Spleen (tissue), 11 donors: Measurements from ENCODE around the gene PAX7. TPM values are rescaled to one million over a fixed set of nuclear protein-coding genes. Genes with fewer than 3 reads are reported as not detected.

ENCODE experiments used
- DNase-seq: peaks from one replicate; pipeline ENCODE4 v3.0.0-alpha.2; 2020
- H3K27ac ChIP-seq, 8 donors: fragments of 200-600 bp; sonication (generic) in 7 of 8; 1 replicate in 4 of 8; 2 replicates in 4 of 8; pipeline versions ENCODE4 v1.5.0 to v1.8.0; 2016 to 2021; ENCODE audit warnings: inconsistent platforms in 4 of 8, mild to moderate bottlenecking in 4 of 8, moderate library complexity in 1 of 8
- H3K27me3 ChIP-seq, 7 donors: fragments of 200-600 bp; sonication (generic) in 6 of 7; replicated peaks in 1 of 7; 1 replicate in 4 of 7; 2 replicates in 3 of 7; pipeline versions ENCODE4 v1.5.0 to v1.8.0; 2016 to 2021; ENCODE audit warnings: inconsistent platforms in 3 of 7, mild to moderate bottlenecking in 1 of 7
- H3K36me3 ChIP-seq, 6 donors: fragments of 200-600 bp; sonication (generic) in 5 of 6; 1 replicate in 4 of 6; 2 replicates in 2 of 6; pipeline versions ENCODE4 v1.5.0 to v1.8.0; 2016 to 2021; ENCODE audit warnings: inconsistent platforms in 2 of 6
- H3K4me1 ChIP-seq, 6 donors: fragments of 200-600 bp; sonication (generic) in 5 of 6; 1 replicate in 3 of 6; 2 replicates in 3 of 6; pipeline versions ENCODE4 v1.5.0 to v1.8.0; 2016 to 2021; ENCODE audit warnings: inconsistent platforms in 3 of 6
- H3K4me3 ChIP-seq, 8 donors: fragments of 200-600 bp; sonication (generic) in 7 of 8; 1 replicate in 4 of 8; 2 replicates in 4 of 8; pipeline versions ENCODE4 v1.5.0 to v1.8.0; 2016 to 2021; ENCODE audit warnings: inconsistent platforms in 4 of 8, mild to moderate bottlenecking in 4 of 8, moderate library complexity in 2 of 8
- H3K9me3 ChIP-seq, 8 donors: fragments of 200-600 bp; sonication (generic) in 7 of 8; 1 replicate in 4 of 8; 2 replicates in 4 of 8; pipeline versions ENCODE4 v1.5.0 to v1.8.0; 2016 to 2021; ENCODE audit warnings: inconsistent platforms in 4 of 8
- CTCF ChIP-seq, 11 experiments: fragments of 200-600 bp in 7 of 11; fragments of 450-650 bp in 4 of 11; sonication (generic) in 4 of 11; IDR thresholded peaks in 8 of 11; conservative IDR thresholded peaks in 3 of 11; 1 replicate in 7 of 11; 2 replicates in 4 of 11; pipeline versions ENCODE4 v1.4.0 to v1.8.0; 2016 to 2021; ENCODE audit warnings: antibody characterized with exemption in 11 of 11, inconsistent platforms in 4 of 11, mild to moderate bottlenecking in 1 of 11
- POLR2A ChIP-seq, 3 donors: fragments of 450-650 bp; IDR thresholded peaks; one replicate each; pipeline ENCODE4 v1.5.1; 2017; ENCODE audit warnings: antibody characterized with exemption in 3 of 3, mild to moderate bottlenecking in 1 of 3
- POLR2AphosphoS5 ChIP-seq, 3 donors: sonication (generic); formaldehyde crosslinking; IDR thresholded peaks; one replicate each; pipeline ENCODE4 v1.5.1; 2017; ENCODE audit warnings: antibody characterized with exemption in 3 of 3
- WGBS, 5 donors: extraction: QIAGEN DNeasy Blood & Tissue Kit in 3 of 5; methylation state at CpG; one replicate each; pipeline versions ENCODE4 v1.1.5 to v1.1.7; 2013 to 2018; 5-methylcytosine and 5-hydroxymethylcytosine counted together
- intact Hi-C: fragments of 100-400 bp; cut with DNase I; formaldehyde crosslinking; loops from one replicate; pipeline ENCODE4 v1.15.0; 2023; ENCODE audit warnings: low total_unique reads
- polyA plus RNA-seq, 3 donors: library from polyadenylated mRNA; stranded (reverse); fragments of 200-250 nt; gene quantifications; one replicate each; pipeline ENCODE4 v1.2.1, GENCODE V29; 2013
- total RNA-seq, 7 donors: library from RNA; depleted of rRNA in 3 of 7; stranded (reverse); fragments of >200 nt in 3 of 7; fragmentation: NEBNext Ultra II Directional in 4 of 7; extraction: Animal tissue kit (Norgen Biotek cat#: 25700) in 4 of 7; gene quantifications; one replicate each; pipeline versions ENCODE4 v1.1.0 to v1.2.1, GENCODE V29; 2016 to 2021
- donor health status: healthy with polysubstance abuse.
- donor health status: DM: no; HTN: no; CAD: no; lungs with moderate emphysema.
- donor health status: DM: no; HTN: no; CAD: no.
- donor health status: Bipolar disorder and iron deficiency.
- donor health status: healthy.
- donor health status: DM: no; HTN: no; CAD: no.
- donor health status: DM: yes; HTN: yes; CAD: no.

The PAX7 gene
- total and polyA plus RNA-seq, 10 donors = not detected

- no peak for DNase-seq
- Histone ChIP-seq H3K9me3 (no peaks in the 10 kb centered on the region), H3K4me3 (no peak overlapping the region), H3K27ac (no peak overlapping the region), H3K4me1 (no peaks in the 10 kb centered on the region), H3K27me3 (peaks cover 0 to 65% (median 0%) of the 10 kb centered on the region in 7 donors), H3K36me3 (no peaks in the 10 kb centered on the region)
- WGBS, 5 donors = 66 to 83% (median 76%) methylated on average over 4 of the region's 4 CpGs
- no peak for TF ChIP-seq CTCF (IDR thresholded peaks at IDR 0.05 in 8 of 11, conservative IDR thresholded peaks at IDR 0.05 in 3 of 11)
- no peak for TF ChIP-seq POLR2A (IDR thresholded peaks at IDR 0.05)
- no peak for TF ChIP-seq POLR2AphosphoS5 (IDR thresholded peaks at IDR 0.05)
- intact Hi-C loops = no loop called here
Measured at GRCh38 chr1:18768086-18768485, 137.4 kb downstream of the PAX7 start.

- no peak for TF ChIP-seq POLR2AphosphoS5 (IDR thresholded peaks at IDR 0.05)
- no peak for TF ChIP-seq POLR2A (IDR thresholded peaks at IDR 0.05)
- TF ChIP-seq CTCF (IDR thresholded peaks at IDR 0.05 in 8 of 11, conservative IDR thresholded peaks at IDR 0.05 in 3 of 11) = no peak
Measured at GRCh38 chr1:18769140-18769539, 138.5 kb downstream of the PAX7 start.

GRCh38 chr1:18770799-18771198 lies 140.2 kb downstream of the PAX7 start:
- no peak for TF ChIP-seq POLR2AphosphoS5 (IDR thresholded peaks at IDR 0.05)
- no peak for TF ChIP-seq POLR2A (IDR thresholded peaks at IDR 0.05)
- no peak overlapping the region for H3K4me3 ChIP-seq
- 60 to 74% (median 69%) methylated on average over 5 of the region's 5 CpGs for WGBS, 5 donors
- H3K36me3 ChIP-seq = no peaks in the 10 kb centered on the region
- no peak overlapping the region for H3K27ac ChIP-seq
- no peaks in the 10 kb centered on the region for H3K4me1 ChIP-seq
- H3K9me3 ChIP-seq = no peaks in the 10 kb centered on the region
- intact Hi-C loops = no loop called here
- peaks cover 0 to 87% (median 4%) of the 10 kb centered on the region in 7 donors for H3K27me3 ChIP-seq
- no peak for DNase-seq

More at GRCh38 chr1:18769140-18769539, 138.5 kb downstream of the PAX7 start:
- no peak overlapping the region for H3K4me3 ChIP-seq
- no peak overlapping the region for H3K27ac ChIP-seq
- H3K4me1 ChIP-seq = no peaks in the 10 kb centered on the region
- H3K36me3 ChIP-seq = no peaks in the 10 kb centered on the region
- H3K27me3 ChIP-seq = peaks cover 0 to 75% (median 0%) of the 10 kb centered on the region in 7 donors
- intact Hi-C loops = no loop called here
- WGBS, 5 donors = 51 to 72% (median 64%) methylated on average over 7 of the region's 7 CpGs
- no peaks in the 10 kb centered on the region for H3K9me3 ChIP-seq
- DNase-seq = no peak

GRCh38 chr1:18773753-18774152 lies 143.1 kb downstream of the PAX7 start:
- DNase-seq = no peak
- TF ChIP-seq CTCF (IDR thresholded peaks at IDR 0.05 in 8 of 11, conservative IDR thresholded peaks at IDR 0.05 in 3 of 11) = no peak
- Histone ChIP-seq H3K9me3 (no peaks in the 10 kb centered on the region), H3K27ac (no peak overlapping the region), H3K4me3 (no peak overlapping the region), H3K36me3 (no peaks in the 10 kb centered on the region), H3K4me1 (no peaks in the 10 kb centered on the region), H3K27me3 (peaks cover 0 to 83% (median 4%) of the 10 kb centered on the region in 7 donors)
- WGBS, 5 donors = 72 to 82% (median 80%) methylated on average over 9 of the region's 9 CpGs
- intact Hi-C loops = no loop called here

GRCh38 chr1:18775341-18775740 lies 144.7 kb downstream of the PAX7 start:
- Histone ChIP-seq H3K9me3 (no peaks in the 10 kb centered on the region), H3K27ac (no peak overlapping the region), H3K4me3 (no peak overlapping the region), H3K4me1 (no peaks in the 10 kb centered on the region), H3K27me3 (peaks cover 0 to 70% (median 4%) of the 10 kb centered on the region in 7 donors), H3K36me3 (no peaks in the 10 kb centered on the region)
- intact Hi-C loops = no loop called here
- no peak for DNase-seq
- no peak for TF ChIP-seq CTCF (IDR thresholded peaks at IDR 0.05 in 8 of 11, conservative IDR thresholded peaks at IDR 0.05 in 3 of 11)
- no peak for TF ChIP-seq POLR2AphosphoS5 (IDR thresholded peaks at IDR 0.05)
- no peak for TF ChIP-seq POLR2A (IDR thresholded peaks at IDR 0.05)
- WGBS, 5 donors = 86 to 100% (median 90%) methylated on average over 1 of the region's 1 CpG
